A673 (cell line): ENCODE results near the gene IQGAP1. TPM values are rescaled to one million over a fixed set of nuclear protein-coding genes. Genes with fewer than 3 reads are reported as not detected.
"Not testable (repeated sequence)": the region's sequence is repeated elsewhere in the genome, so short reads cannot be mapped to it uniquely, and the experiment has no call there.

ENCODE experiments used
- BruUV-seq: library from RNA; stranded (reverse); fragments of 400-500 nt; replicated peaks from 2 replicates; lab custom pipeline; 2021; lab: Mats Ljungman, UMichigan
- CTCF ChIA-PET: fragments of 300-600 bp; sonication (Branson Sonifier 250); formaldehyde crosslinking; loops from one replicate; lab custom pipeline; 2022; ENCODE audit warnings: antibody characterized with exemption; lab: Charles Lee
- POLR2A ChIA-PET: fragments of 300-600 bp; sonication (Branson Sonifier 250); formaldehyde crosslinking; loops from one replicate; lab custom pipeline; 2022; ENCODE audit warnings: antibody characterized with exemption; ENCODE audit not compliant: low non-redundant PET; lab: Charles Lee
- DNase-seq: peaks from one replicate; pipeline ENCODE4 v3.0.0-alpha.2; 2015; ENCODE audit warnings: low spot score
- H3K27ac ChIP-seq: fragments of 200-600 bp; sonication (generic); 2 replicates; pipeline ENCODE4 v1.5.1; 2016; ENCODE audit warnings: mixed run types, low read depth, mild to moderate bottlenecking, mixed read lengths, antibody characterized with exemption, low read length; ENCODE audit not compliant: poor library complexity, severe bottlenecking
- H3K27me3 ChIP-seq: fragments of 200-600 bp; sonication (generic); replicated peaks from 2 replicates; pipeline ENCODE4 v1.6.1; 2017; ENCODE audit warnings: mixed run types, low read depth, mild to moderate bottlenecking, mixed read lengths, antibody characterized with exemption, low read length; ENCODE audit not compliant: insufficient read depth, poor library complexity
- H3K36me3 ChIP-seq: fragments of 200-600 bp; sonication (generic); 2 replicates; pipeline ENCODE4 v1.6.1; 2016; ENCODE audit warnings: mixed run types, mild to moderate bottlenecking, mixed read lengths, antibody characterized with exemption, low read length; ENCODE audit not compliant: insufficient read depth, poor library complexity, severe bottlenecking
- H3K4me1 ChIP-seq: fragments of 200-600 bp; sonication (generic); 2 replicates; pipeline ENCODE4 v1.6.1; 2017; ENCODE audit warnings: mixed run types, mild to moderate bottlenecking, mixed read lengths, antibody characterized with exemption, low read length; ENCODE audit not compliant: insufficient read depth, poor library complexity, severe bottlenecking
- H3K4me3 ChIP-seq: fragments of 200-600 bp; sonication (generic); 2 replicates; pipeline ENCODE4 v1.5.1; 2016; ENCODE audit warnings: low read depth, mixed run types, mild to moderate bottlenecking, mixed read lengths, low read length; ENCODE audit not compliant: poor library complexity, severe bottlenecking
- H3K9me3 ChIP-seq: fragments of 200-600 bp; sonication (generic); 2 replicates; pipeline ENCODE4 v1.6.1; 2016; ENCODE audit warnings: mixed run types, low read depth, mild to moderate bottlenecking, mixed read lengths, antibody characterized with exemption, low read length; ENCODE audit not compliant: poor library complexity, severe bottlenecking
- EZH2 ChIP-seq: fragments of 200-600 bp; sonication (generic); IDR thresholded peaks from 2 replicates; pipeline ENCODE4 v1.6.1; 2017; ENCODE audit warnings: borderline replicate concordance, low read depth, mild to moderate bottlenecking, mixed read lengths, antibody characterized with exemption, low read length; ENCODE audit not compliant: poor library complexity, severe bottlenecking
- intact Hi-C: fragments of 100-400 bp; cut with micrococcal nuclease; formaldehyde crosslinking; loops from one replicate; pipeline ENCODE4 v1.10.0; 2022; ENCODE audit not compliant: unreplicated experiment
- total RNA-seq: library from RNA; stranded (reverse); gene quantifications from 2 replicates; pipeline ENCODE4 v1.2.3, GENCODE V29; 2021
- TF ChIP-seq, protein P1 (sequence below): fragments of 300-800, 200-600 bp; sonication (generic); conservative IDR thresholded peaks from 2 replicates; pipeline ENCODE4 v1.5.1; 2017; ENCODE audit warnings: low read depth, mild to moderate bottlenecking, antibody characterized with exemption, low read length, moderate library complexity, mixed read lengths

The IQGAP1 gene
- total RNA-seq, 1 experiment from 2014 or later = 119 TPM

DNA sequence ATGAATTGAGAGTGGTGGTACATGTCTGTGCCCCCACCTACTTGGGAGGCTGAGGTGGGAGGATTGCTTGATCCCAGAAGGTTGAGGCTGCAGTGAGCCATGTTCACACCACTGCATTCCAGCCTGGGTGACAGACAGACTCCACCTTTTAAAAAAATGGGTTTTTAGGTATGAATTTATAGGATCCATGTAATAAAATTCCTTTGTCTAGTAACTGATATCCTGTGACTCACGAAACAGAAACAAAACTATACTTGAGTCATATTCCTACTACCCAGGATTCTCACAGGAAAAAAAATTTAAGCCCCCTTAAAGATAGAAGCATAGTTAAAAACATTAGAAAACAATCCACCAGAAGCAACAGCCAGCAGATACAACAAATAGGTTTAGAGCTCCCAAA is 131.6 kb downstream of the IQGAP1 start:
- TF ChIP-seq, protein P1, sequence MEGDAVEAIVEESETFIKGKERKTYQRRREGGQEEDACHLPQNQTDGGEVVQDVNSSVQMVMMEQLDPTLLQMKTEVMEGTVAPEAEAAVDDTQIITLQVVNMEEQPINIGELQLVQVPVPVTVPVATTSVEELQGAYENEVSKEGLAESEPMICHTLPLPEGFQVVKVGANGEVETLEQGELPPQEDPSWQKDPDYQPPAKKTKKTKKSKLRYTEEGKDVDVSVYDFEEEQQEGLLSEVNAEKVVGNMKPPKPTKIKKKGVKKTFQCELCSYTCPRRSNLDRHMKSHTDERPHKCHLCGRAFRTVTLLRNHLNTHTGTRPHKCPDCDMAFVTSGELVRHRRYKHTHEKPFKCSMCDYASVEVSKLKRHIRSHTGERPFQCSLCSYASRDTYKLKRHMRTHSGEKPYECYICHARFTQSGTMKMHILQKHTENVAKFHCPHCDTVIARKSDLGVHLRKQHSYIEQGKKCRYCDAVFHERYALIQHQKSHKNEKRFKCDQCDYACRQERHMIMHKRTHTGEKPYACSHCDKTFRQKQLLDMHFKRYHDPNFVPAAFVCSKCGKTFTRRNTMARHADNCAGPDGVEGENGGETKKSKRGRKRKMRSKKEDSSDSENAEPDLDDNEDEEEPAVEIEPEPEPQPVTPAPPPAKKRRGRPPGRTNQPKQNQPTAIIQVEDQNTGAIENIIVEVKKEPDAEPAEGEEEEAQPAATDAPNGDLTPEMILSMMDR = no peak
- ChIA-PET POLR2A (interaction anchor here (0.6 kb wide), 1 partner anchor 20 kb away, joined by 3 read pairs; no protein-coding TSS in a partner anchor), CTCF (no interaction called here)
- no peak for DNase-seq
- no TSS peak for BruUV-seq
- intact Hi-C loops = no loop called here
- Histone ChIP-seq H3K9me3 (no peaks in the 10 kb centered on the region), H3K4me3 (no peak overlapping the region), H3K27me3 (no peaks in the 10 kb centered on the region), H3K27ac (no peak overlapping the region), H3K36me3 (no peaks in the 10 kb centered on the region), H3K4me1 (no peaks in the 10 kb centered on the region)

DNA sequence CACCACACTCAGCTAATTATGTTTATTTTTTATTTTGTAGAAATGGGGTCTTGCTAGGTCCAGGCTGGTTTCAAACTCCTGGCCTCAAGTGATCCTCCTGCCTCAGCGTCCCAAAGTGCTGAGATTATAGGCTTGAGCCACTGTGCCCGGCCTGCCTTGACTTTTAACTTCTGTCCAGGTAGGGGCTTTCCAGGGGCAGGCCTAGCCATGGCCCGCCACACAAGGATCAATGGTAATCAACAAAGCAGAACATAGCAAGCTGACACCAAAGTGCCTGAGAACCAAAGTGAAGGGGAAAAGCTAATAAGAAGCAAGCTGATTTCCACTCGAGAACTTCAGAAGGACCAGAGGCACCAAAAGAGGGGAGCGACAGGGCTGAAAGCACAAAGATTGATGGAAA is 132.3 kb downstream of the IQGAP1 start:
- Histone ChIP-seq H3K9me3 (no peaks in the 10 kb centered on the region), H3K4me1 (no peaks in the 10 kb centered on the region), H3K4me3 (no peak overlapping the region), H3K36me3 (no peaks in the 10 kb centered on the region), H3K27ac (no peak overlapping the region), H3K27me3 (no peaks in the 10 kb centered on the region)
- BruUV-seq = no TSS peak
- CTCF ChIA-PET = no interaction called here
- intact Hi-C loops = no loop called here
- TF ChIP-seq, protein P1 = no peak
- no peak for TF ChIP-seq EZH2
- DNase-seq = no peak
- POLR2A ChIA-PET = no interaction called here

DNA sequence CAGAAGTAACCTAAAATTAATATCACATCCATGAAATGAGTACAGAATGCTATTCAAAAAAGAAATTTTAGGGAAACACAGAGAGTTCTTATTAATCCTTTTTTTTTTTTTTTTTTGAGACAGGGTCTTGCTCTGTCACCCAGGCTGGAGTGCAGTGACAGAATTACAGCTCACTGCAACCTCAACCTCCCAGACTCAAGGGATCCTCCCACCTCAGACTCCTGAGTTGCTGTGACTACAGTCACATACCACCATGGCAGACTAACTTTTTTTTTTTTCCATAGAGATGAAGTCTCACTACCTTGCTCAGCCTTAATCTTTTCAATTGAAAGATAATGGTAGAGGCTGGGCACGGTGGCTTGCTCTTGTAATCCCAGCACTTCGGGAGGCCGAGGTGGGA is 135.3 kb downstream of the IQGAP1 start:
- Histone ChIP-seq H3K4me1 (no peaks in the 10 kb centered on the region), H3K27ac (no peak overlapping the region), H3K9me3 (no peaks in the 10 kb centered on the region), H3K36me3 (no peaks in the 10 kb centered on the region), H3K4me3 (no peak overlapping the region), H3K27me3 (no peaks in the 10 kb centered on the region)
- ChIA-PET POLR2A (no interaction called here), CTCF (no interaction called here)
- intact Hi-C loops = no loop called here
- DNase-seq = no peak
- no peak for TF ChIP-seq EZH2
- TF ChIP-seq, protein P1 = no peak
- no TSS peak for BruUV-seq

DNA sequence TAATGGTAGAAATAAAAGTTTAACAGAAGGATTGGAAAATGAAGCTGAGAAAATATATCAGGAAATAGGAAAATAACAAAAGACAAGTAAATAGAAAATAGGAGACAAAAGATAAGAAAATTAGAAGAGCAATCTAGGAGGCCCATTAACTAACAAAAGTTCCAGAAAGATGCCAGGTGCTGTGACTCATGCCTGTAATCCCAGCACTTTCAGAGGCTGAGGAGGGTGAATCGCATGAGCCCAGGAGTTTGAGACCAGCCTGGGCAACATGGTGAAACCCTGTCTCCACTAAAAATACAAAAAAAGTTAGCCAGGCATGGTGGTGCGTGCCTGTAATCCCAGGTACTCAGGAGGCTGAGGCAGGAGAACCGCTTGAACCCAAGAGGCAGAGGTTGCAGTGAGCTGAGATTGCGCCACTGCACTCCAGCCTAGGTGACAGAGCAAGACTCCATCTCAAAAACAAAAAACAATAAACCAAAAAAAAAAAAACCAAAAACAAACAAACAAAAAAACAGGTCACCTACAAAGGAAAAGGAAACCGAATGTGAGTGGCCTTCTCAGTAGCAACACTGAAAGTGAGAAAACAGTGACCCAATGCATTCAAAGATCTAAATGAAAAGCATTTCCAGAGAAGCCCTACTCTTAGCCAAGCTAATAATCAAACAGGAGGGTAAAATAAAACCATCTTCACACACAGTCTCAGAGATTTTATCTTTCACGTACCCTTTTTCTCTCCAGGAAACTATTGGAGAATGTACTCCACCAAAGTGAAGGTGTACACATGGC is 136.2 kb downstream of the IQGAP1 start:
- intact Hi-C loops, BruUV-seq, H3K27me3 ChIP-seq, H3K27ac ChIP-seq, H3K36me3 ChIP-seq, H3K4me3 ChIP-seq, CTCF ChIA-PET, H3K4me1 ChIP-seq, DNase-seq, H3K9me3 ChIP-seq: not testable (repeated sequence)
- POLR2A ChIA-PET = interaction anchor here (0.7 kb wide), 1 partner anchor 1551 kb away, joined by 3 read pairs; no protein-coding TSS in a partner anchor
